ENCODE measurements around the gene SLC66A2. TPM values are rescaled to one million over a fixed set of nuclear protein-coding genes. Genes with fewer than 3 reads are reported as not detected.

SLC66A2 gene
- total RNA-seq, 1 experiment from 2014 or later: 52.8 TPM

DNA sequence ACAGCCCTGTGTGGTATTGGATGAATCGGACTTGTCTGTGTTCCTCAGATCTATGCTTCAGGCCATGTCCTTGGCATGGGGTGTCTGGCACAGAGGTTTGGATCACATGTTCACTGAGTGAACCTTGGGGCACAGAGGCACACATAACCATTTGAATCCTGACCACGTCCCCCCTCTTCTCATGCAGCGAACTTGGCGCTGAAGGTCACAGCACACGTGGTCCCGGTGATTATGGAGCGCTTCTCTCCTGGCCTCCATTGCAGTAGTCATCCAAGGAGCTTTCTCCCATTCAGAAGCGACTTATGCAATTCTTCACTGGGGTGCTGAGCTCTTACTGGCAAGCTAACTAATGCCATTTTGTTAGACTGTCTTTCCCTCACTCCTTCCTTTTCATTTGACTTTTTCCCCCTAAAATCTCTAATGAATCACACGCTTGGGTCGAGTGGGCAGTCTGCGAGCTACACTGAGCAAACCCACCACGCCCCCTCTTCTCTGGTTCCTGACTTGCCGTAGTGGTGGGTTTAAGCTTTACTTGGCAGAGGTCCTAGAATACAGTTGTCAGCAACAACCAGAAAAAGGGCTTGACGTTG, 94.3 kb downstream of the SLC66A2 start:
- ChIA-PET POLR2A (ENCODE audit: unreplicated experiment) (no interaction called here), CTCF (no interaction called here)
- TF ChIP-seq, protein P1, sequence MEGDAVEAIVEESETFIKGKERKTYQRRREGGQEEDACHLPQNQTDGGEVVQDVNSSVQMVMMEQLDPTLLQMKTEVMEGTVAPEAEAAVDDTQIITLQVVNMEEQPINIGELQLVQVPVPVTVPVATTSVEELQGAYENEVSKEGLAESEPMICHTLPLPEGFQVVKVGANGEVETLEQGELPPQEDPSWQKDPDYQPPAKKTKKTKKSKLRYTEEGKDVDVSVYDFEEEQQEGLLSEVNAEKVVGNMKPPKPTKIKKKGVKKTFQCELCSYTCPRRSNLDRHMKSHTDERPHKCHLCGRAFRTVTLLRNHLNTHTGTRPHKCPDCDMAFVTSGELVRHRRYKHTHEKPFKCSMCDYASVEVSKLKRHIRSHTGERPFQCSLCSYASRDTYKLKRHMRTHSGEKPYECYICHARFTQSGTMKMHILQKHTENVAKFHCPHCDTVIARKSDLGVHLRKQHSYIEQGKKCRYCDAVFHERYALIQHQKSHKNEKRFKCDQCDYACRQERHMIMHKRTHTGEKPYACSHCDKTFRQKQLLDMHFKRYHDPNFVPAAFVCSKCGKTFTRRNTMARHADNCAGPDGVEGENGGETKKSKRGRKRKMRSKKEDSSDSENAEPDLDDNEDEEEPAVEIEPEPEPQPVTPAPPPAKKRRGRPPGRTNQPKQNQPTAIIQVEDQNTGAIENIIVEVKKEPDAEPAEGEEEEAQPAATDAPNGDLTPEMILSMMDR (conservative IDR thresholded peaks at IDR 0.05; ENCODE audit: low read depth, low read length): no peak
- no peak for TF ChIP-seq EZH2 (IDR thresholded peaks at IDR 0.05; ENCODE audit: low read length, unreplicated experiment)
- no peak for TF ChIP-seq EZH2phosphoT487 (IDR thresholded peaks at IDR 0.05; ENCODE audit: borderline replicate concordance, low read length)
- Histone ChIP-seq H3K79me2 (ENCODE audit: low read length) (no peaks in the 10 kb centered on the region), H3K27me3 (ENCODE audit: low read length) (peaks cover 18% of the 10 kb centered on the region), H3K9me3 (ENCODE audit: low read length) (peaks cover 7% of the 10 kb centered on the region; the same call in 1 of the 2 replicates), H3K36me3 (ENCODE audit: low read depth, low read length) (no peaks in the 10 kb centered on the region), H3K4me2 (ENCODE audit: low read length) (no peak overlapping the region), H3K27ac (ENCODE audit: low read length) (no peak overlapping the region), H3K9me2 (replicated peaks; ENCODE audit: low read length) (no peaks in the 10 kb centered on the region), H3K4me3 (ENCODE audit: low read length) (no peak overlapping the region), H3K4me1 (ENCODE audit: insufficient read depth, low read length) (peaks cover 8% of the 10 kb centered on the region; the same call in 1 of the 2 replicates), H4K20me1 (ENCODE audit: low read length) (no peaks in the 10 kb centered on the region), H3K9ac (ENCODE audit: low read length) (no peak overlapping the region), H3F3A (ENCODE audit: low read length, unreplicated experiment) (no peaks in the 10 kb centered on the region), H2AFZ (ENCODE audit: low read length) (no peak overlapping the region)
- DNase-seq (no peak), ATAC-seq (no peak)
- intact Hi-C loops (cut with micrococcal nuclease): no loop called here
- BruUV-seq (replicated peaks): no TSS peak

DNA sequence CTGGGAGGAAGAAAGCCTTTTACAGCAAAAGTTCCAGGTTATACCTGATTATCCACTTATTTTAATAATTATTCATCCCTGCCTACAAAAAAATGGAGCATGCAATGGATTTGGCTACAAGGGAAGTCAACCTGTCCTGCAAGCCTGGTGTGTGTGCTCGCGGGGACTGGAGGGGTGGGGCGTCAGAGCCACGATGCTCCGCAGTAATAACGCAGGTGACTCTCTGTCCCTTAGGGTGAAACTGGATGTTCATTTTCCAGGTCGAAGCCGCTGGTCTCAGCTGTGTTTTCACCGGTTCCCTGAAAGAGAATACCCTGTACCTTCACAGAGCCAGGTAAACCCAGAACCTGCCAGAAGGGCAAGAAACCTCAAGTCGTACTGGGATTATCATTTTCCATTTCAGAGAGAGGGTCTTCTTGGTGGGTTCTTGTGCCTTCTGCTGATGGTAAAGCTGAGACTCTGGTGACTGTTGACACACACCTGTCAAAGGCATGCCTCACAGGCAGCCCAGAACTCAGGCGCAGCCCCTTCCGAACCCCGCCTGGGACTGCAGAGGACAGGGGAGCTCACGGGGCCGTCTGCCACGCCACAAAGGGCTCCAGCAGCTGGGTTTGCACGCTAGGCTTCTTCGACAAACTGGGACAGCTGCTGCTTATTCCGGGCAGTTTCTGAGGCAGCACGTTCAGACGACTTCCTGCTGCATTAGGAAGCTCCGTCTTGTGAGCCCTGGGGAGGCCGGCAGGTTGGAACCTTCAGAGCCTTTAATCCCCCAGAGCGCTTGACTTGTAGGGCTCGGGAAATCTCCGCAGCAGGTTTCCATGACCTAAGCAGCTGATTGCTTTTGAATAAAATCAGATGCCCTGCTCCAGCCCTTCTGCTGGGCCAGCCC, 95.1 kb downstream of the SLC66A2 start:
- DNase-seq: peak; percentile 24
- H3K36me3 ChIP-seq (ENCODE audit: low read depth, low read length): no peaks in the 10 kb centered on the region
- intact Hi-C loops (cut with micrococcal nuclease): no loop called here
- peak overlapping the region; percentile 51 for H3K4me3 ChIP-seq (ENCODE audit: low read length)
- TF ChIP-seq EZH2phosphoT487 (IDR thresholded peaks at IDR 0.05; ENCODE audit: borderline replicate concordance, low read length): no peak
- TF ChIP-seq EZH2 (IDR thresholded peaks at IDR 0.05; ENCODE audit: low read length, unreplicated experiment): no peak
- TF ChIP-seq, protein P1 (conservative IDR thresholded peaks at IDR 0.05; ENCODE audit: low read depth, low read length): no peak
- peaks cover 3% of the 10 kb centered on the region; the same call in 1 of the 2 replicates for H3K9me3 ChIP-seq (ENCODE audit: low read length)
- no peak overlapping the region for H3K9ac ChIP-seq (ENCODE audit: low read length)
- ATAC-seq: peak; percentile 69
- no peaks in the 10 kb centered on the region for H4K20me1 ChIP-seq (ENCODE audit: low read length)
- peaks cover 10% of the 10 kb centered on the region for H3K27me3 ChIP-seq (ENCODE audit: low read length)
- peak overlapping the region; percentile 83 for H3K4me2 ChIP-seq (ENCODE audit: low read length)
- H3F3A ChIP-seq (ENCODE audit: low read length, unreplicated experiment): no peaks in the 10 kb centered on the region
- CTCF ChIA-PET: no interaction called here
- H3K27ac ChIP-seq (ENCODE audit: low read length): no peak overlapping the region
- H3K4me1 ChIP-seq (ENCODE audit: insufficient read depth, low read length): peaks cover 8% of the 10 kb centered on the region; the same call in 1 of the 2 replicates
- no TSS peak for BruUV-seq (replicated peaks)
- POLR2A ChIA-PET (ENCODE audit: unreplicated experiment): no interaction called here
- peak overlapping the region; percentile 61 for H2AFZ ChIP-seq (ENCODE audit: low read length)
- H3K79me2 ChIP-seq (ENCODE audit: low read length): no peaks in the 10 kb centered on the region
- no peaks in the 10 kb centered on the region for H3K9me2 ChIP-seq (replicated peaks; ENCODE audit: low read length)
